ENCODE measurements around the gene ASAH2. TPM values are rescaled to one million over a fixed set of nuclear protein-coding genes. Genes with fewer than 3 reads are reported as not detected.

ASAH2 gene
- total RNA-seq: 0.21 TPM

DNA sequence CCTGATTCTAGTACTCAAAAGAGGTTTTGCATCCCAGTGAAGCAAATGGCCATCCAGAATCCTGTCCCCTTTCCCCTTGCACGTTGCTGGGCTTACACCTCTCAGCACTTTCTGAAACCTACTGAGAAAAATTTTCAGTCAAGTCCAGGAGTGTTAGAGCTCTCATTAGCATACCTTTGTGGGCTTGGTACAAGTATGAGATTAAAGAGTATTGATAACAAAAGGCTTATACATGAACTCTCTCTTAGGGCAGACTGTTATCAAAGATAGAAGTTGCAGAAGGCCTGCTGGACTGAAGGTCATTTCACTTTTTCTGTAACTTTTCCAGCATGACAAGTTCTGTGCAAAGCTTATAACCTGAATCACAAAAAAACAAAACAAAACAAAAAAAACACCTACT is at the start of gene ASAH2:
ASAH2 (minus strand) TSS at position 123 of the 400 bp plus-strand sequence. CDS start 2,906 bp downstream, outside the sequence.
- Histone ChIP-seq H3K4me1 (ENCODE audit: insufficient read depth, low read length) (no peaks in the 10 kb centered on the region), H3K4me3 (ENCODE audit: low read length) (no peak within 1 kb of the TSS), H3K27me3 (ENCODE audit: insufficient read depth, low read length) (peaks cover 4% of the 10 kb centered on the region), H3K9me3 (ENCODE audit: low read depth, low read length) (no peaks in the 10 kb centered on the region)

DNA sequence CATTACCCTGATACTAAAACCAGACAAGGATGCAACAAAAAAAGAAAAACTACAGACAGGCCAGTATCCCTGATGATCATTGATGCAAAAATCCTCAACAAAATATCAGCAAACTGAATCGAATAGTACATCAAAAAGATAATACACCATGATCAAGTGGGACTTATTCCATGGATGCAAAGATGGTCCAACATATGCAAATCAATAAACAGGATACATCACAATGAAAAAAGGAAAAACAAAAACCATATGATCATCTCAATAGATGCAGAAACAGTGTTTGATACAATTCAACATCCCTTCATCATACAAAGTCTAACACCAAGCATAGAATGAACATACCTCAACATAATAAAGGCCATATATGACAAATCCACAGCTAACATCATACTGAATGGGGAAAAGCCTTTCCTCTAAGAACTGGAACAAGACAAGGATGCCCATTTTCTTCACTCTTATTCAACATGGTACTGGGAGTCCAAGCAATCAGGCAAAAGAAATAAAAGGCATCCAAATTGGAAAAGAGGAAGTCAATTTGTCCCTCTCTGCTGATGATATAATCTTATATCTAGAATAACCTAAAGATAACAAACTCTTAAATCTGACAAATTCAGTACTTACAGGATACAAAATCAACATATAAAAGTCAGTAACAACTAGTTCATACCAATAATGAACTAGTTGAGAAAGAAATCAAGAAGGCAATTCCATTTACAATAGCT is 48.8 kb upstream of the ASAH2 start:
- H3K4me1 ChIP-seq (ENCODE audit: insufficient read depth, low read length): no peaks in the 10 kb centered on the region
- H3K4me3 ChIP-seq (ENCODE audit: low read length): no peak overlapping the region
- no peaks in the 10 kb centered on the region for H3K9me3 ChIP-seq (ENCODE audit: low read depth, low read length)
- H3K27me3 ChIP-seq (ENCODE audit: insufficient read depth, low read length): no peaks in the 10 kb centered on the region

DNA sequence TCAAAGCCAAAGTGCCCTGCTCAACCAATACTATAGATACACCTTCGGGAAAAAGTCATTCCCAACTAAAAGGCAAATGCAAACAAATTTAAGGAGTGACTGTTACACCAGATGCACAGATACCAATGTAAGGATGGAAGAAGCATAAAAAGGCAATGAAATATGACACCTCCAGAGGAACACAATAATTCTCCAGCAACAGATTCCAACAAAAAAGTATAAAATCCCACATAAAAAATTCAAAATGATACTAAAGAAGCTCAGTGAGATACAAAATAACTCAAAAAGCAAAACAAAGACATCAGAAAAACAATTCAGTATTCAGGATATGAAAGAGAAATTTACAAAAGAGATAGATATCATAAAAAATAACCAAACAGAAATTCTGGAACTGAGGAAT is 44.1 kb upstream of the ASAH2 start:
- no peaks in the 10 kb centered on the region for H3K4me1 ChIP-seq (ENCODE audit: insufficient read depth, low read length)
- no peaks in the 10 kb centered on the region for H3K9me3 ChIP-seq (ENCODE audit: low read depth, low read length)
- H3K4me3 ChIP-seq (ENCODE audit: low read length): no peak overlapping the region
- no peaks in the 10 kb centered on the region for H3K27me3 ChIP-seq (ENCODE audit: insufficient read depth, low read length)

DNA sequence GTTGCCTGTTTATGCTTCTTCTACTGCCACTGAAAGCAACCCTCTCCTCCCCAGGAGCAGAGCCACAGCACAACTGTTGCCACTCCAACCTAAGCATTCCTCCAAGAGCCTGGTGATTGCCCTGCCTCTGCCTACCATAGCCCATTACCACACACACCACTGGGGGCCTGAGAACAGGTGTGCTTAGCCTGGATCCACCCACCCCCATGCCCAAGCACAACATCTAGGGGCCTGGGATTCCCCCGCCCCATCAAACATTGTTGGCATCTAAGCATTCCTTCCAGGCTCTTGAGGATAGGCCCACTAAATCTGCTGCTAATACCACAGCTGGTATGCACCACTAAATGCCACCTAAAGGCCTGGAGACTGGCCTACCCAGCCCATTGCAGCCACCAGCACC is 43.3 kb upstream of the ASAH2 start:
- Histone ChIP-seq H3K9me3 (ENCODE audit: low read depth, low read length) (no peaks in the 10 kb centered on the region), H3K27me3 (ENCODE audit: insufficient read depth, low read length) (no peaks in the 10 kb centered on the region), H3K4me1 (ENCODE audit: insufficient read depth, low read length) (no peaks in the 10 kb centered on the region), H3K4me3 (ENCODE audit: low read length) (no peak overlapping the region)

DNA sequence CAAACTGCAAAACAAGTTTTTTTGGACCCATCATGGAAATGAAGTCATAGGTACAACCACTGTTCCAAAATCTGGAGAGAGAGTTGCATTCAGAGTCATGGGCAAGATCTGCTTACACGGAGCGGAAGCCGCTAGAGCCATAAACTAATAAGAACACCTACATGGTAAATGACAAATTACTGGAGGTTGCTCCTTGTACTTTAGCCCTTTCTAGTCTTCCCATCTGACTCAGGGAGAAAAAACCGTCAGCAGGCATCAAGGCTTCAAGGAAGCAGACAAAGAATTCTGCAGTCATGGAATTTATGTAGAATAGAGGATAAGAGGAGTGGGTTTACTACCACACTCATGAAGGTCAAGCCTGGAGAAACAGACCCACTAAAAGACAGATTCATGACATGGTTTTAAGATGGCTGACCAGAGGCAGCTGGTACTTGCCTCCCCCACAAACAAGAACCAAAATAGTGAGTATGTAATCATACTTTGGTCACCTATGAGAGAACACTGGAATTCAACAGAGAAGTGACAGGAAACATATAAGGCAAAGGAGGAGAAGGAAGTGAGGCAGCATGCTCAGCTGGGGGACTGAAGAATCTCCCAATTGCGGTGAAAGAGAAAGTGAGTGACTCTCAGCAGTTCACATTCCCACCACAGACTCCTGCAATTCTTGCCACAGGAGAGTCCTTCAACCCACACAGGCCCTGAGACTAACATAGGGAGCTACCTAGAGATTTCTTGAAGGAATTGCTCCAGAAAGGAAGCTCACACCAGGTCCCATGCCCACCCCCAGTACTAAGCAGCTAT is 42.4 kb upstream of the ASAH2 start:
- H3K4me1 ChIP-seq (ENCODE audit: insufficient read depth, low read length): no peaks in the 10 kb centered on the region
- no peaks in the 10 kb centered on the region for H3K9me3 ChIP-seq (ENCODE audit: low read depth, low read length)
- H3K4me3 ChIP-seq (ENCODE audit: low read length): no peak overlapping the region
- no peaks in the 10 kb centered on the region for H3K27me3 ChIP-seq (ENCODE audit: insufficient read depth, low read length)

DNA sequence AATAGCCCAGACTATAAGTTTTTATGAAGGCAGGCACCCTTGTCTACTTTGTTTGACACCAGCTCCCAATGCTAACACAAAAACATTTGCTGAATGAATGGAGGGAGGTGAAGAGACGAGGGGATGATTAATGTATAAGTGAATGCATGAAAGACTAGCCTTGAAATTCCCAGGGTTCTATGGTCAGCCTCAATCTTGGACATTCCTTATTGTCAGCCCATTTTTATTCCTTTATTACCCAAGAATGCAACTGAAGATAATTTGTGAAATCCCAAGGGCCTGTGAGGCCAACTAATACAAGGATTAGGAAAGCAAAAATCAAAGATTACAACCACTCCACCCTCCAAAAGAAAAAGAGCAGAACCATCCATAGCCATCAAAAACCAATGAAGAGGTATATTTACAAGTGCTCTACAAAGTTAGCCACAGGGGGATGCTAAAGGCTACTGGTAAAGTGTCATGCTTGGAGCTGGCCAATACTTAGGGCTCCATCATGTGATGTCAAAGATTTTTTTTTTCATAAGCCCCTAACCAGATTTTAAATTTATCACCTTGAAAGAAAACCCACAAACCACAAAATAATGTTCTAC is 40.0 kb upstream of the ASAH2 start:
- Histone ChIP-seq H3K9me3 (ENCODE audit: low read depth, low read length) (no peaks in the 10 kb centered on the region), H3K4me3 (ENCODE audit: low read length) (no peak overlapping the region), H3K4me1 (ENCODE audit: insufficient read depth, low read length) (no peaks in the 10 kb centered on the region)

GRCh38 chr10:50289196-50289595 is 37.9 kb upstream of the ASAH2 start:
- Histone ChIP-seq H3K27me3 (ENCODE audit: insufficient read depth, low read length) (no peaks in the 10 kb centered on the region), H3K4me1 (ENCODE audit: insufficient read depth, low read length) (no peaks in the 10 kb centered on the region), H3K4me3 (ENCODE audit: low read length) (no peak overlapping the region), H3K9me3 (ENCODE audit: low read depth, low read length) (no peaks in the 10 kb centered on the region)

More for the DNA sequence above, 40.0 kb upstream of the ASAH2 start:
- H3K27me3 ChIP-seq (ENCODE audit: insufficient read depth, low read length): no peaks in the 10 kb centered on the region

DNA sequence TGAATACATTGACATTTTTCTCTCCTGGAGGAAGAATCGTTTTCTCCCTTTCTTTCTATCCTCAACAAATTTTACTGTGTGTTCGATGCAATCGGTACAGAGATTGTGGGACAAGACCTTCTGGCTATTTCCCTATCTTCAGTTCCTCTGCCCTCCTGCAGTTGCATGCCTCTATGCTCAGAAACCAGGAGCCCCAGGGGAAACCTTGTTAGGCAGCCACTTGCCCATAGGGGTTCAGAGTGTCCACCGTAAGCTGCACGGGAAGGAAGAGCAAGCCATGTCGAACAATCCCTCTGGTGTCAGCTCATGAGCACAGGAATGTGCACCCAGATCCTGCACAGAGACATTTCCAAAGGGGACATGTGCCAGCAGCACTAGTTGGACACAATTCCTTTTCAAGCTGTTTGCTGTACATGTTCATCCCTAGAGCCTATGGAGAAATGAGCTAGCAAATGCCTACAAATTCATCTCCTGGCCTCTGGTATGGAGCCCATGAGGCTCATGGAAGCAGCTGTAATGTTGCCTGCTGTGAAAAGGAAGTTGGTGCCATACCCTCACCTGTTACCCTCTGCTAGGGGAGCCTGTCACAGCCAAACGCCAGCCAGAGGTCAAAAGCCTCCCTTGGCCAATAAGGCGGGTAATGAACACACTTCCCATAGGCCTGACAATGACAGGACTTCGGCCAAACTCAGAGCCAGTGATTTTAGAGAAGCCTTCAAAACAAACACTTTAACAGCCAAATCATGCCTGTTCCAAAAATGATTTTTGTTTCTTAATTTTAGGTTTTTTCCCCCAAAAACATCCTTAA is 35.9 kb upstream of the ASAH2 start:
- no peaks in the 10 kb centered on the region for H3K9me3 ChIP-seq (ENCODE audit: low read depth, low read length)
- H3K4me3 ChIP-seq (ENCODE audit: low read length): no peak overlapping the region
- H3K4me1 ChIP-seq (ENCODE audit: insufficient read depth, low read length): no peaks in the 10 kb centered on the region
- H3K27me3 ChIP-seq (ENCODE audit: insufficient read depth, low read length): peaks cover under 1% of the 10 kb centered on the region

DNA sequence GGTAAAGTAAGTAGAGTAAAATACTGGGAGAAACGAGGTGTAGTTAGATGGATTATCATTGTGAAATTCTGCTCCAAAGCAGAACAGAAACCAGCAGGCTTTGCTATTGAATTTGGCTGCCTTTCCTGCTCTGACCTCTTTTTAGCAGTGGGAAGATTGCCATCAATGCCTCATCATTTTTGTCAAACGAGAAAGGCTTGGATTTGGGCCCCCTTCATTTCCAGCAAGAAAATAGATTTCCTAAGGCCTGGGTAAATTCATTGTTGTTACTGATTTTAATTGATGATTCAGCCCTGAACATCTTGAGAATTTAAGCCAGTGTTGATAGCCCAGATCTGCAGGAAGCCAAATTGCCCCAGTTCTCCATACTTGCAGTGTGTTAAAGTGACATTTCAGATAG is 35.2 kb upstream of the ASAH2 start:
- Histone ChIP-seq H3K9me3 (ENCODE audit: low read depth, low read length) (no peaks in the 10 kb centered on the region), H3K4me1 (ENCODE audit: insufficient read depth, low read length) (no peaks in the 10 kb centered on the region), H3K27me3 (ENCODE audit: insufficient read depth, low read length) (peaks cover 2% of the 10 kb centered on the region), H3K4me3 (ENCODE audit: low read length) (no peak overlapping the region)

DNA sequence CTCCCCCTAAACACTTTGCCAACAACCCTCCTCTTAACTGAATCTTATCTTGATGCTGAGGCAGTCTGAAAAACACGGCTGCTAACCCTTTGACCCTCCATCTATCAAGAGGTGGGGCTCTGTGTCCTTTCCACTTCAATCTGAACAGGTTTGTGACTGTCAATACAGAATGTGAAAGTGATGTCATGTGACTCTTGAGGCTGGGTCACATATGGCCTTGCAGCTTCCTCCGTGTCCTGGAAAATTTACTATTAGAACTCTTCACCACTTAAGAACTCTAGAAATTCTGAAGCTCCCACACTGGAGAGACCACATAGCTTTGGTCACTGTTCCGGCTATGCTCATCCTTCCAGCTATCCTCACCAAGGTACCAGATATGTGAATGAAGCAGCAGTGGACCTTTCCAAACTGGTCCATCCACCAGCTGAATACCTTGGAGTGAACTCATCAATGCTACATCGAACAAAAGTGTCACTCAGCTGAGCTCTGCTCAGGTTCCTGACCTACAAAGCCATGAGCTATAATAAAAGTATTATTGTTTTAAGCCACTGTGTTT is 30.7 kb upstream of the ASAH2 start:
- Histone ChIP-seq H3K4me3 (ENCODE audit: low read length) (no peak overlapping the region), H3K4me1 (ENCODE audit: insufficient read depth, low read length) (no peaks in the 10 kb centered on the region), H3K27me3 (ENCODE audit: insufficient read depth, low read length) (peaks cover 11% of the 10 kb centered on the region), H3K9me3 (ENCODE audit: low read depth, low read length) (no peaks in the 10 kb centered on the region)

DNA sequence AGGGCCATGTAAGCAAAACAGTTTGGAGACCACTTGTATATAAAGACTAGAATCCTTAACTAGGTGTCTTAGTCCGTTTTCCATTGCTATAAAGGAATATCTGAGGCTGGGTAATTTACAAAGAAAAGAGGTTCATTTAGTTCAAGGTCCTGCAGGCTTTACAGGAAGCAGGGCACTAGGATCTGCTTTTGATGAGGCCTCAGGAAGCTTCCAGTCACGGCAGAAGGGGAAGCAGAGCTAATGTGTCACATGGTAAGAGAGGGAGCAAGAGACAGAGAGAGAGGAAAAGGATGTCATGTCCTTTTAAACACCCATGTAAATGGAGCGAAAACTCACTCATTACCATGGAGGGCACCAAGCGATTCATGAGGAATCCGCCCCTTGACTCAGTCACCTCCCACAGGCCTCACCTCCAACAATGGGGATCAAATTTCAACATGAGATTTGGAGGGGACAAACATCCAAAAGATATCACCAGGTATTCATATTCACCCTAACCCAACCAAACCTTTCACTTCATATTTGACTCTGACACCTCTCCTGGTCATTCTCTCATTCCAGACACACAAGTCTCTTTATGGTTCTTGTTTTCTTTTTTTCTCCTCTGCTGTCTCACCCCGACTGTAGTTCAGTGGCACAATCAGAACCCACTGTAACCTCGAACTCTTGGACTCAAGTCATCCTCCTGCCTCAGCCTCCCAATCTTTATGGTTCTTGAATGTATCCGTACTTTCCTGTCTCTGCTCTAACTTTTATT is 30.1 kb upstream of the ASAH2 start:
- Histone ChIP-seq H3K4me1 (ENCODE audit: insufficient read depth, low read length) (no peaks in the 10 kb centered on the region), H3K9me3 (ENCODE audit: low read depth, low read length) (no peaks in the 10 kb centered on the region), H3K4me3 (ENCODE audit: low read length) (no peak overlapping the region), H3K27me3 (ENCODE audit: insufficient read depth, low read length) (peaks cover 11% of the 10 kb centered on the region)

DNA sequence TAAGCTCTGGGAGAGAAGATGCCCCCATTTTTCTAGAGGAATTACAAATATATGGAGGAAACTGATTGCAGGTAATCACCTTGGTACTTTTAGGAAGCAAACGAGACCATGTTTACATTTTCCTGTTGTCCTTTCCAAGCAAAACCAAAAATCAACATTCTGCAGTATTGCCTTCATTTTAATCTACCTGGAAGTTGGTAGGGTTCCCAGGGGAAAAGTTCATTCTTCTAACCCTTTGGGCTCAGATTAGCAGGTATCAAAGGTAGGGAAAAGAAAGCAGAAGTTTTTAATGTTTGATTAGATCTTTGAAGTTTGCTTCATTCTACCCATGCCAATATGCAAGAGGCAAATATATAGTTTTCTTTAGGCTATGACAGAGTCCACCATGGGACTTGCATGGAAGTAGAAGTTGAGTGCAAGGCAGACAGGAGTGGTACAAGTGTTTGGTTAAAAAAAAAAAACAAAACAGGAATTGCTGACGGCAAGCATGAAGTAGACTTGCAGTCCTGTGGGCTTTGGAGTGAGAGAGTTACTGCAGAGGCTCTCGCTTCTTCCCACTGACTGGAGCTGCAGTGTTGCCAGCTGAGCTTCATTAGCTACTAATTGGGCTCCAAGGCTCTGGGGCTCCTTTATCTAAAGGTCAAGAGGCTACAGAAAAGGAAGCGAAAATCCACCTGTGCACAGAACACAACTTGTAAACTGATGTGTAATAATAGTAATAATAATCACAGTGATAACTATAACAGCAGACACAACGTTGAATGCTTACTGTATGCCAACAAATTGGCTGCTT is 28.9 kb upstream of the ASAH2 start:
- Histone ChIP-seq H3K4me3 (ENCODE audit: low read length) (no peak overlapping the region), H3K27me3 (ENCODE audit: insufficient read depth, low read length) (peaks cover 14% of the 10 kb centered on the region), H3K9me3 (ENCODE audit: low read depth, low read length) (no peaks in the 10 kb centered on the region), H3K4me1 (ENCODE audit: insufficient read depth, low read length) (no peaks in the 10 kb centered on the region)

DNA sequence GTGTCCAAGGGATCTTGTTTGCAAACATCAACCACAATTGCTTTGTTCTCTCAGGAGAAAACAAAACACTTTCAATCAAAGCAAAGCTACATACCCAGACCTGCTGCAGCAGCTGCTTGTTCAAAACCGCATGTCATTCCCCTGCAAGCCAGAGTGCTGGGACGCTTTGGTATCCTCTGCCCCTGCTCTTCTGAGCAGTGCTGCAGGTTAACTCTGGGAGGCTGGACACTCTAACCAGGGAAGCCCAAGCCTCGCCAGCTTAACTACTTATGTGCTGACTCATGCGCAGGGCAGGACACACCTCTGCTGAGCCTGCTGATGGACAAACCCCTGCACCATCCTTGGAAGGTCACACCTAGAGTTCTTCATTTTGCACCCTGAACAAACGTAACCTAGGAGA is 28.2 kb upstream of the ASAH2 start:
- no peak overlapping the region for H3K4me3 ChIP-seq (ENCODE audit: low read length)

More for the DNA sequence above, 28.2 kb upstream of the ASAH2 start:
- H3K9me3 ChIP-seq (ENCODE audit: low read depth, low read length): no peaks in the 10 kb centered on the region
- H3K4me1 ChIP-seq (ENCODE audit: insufficient read depth, low read length): no peaks in the 10 kb centered on the region
- peaks cover 14% of the 10 kb centered on the region for H3K27me3 ChIP-seq (ENCODE audit: insufficient read depth, low read length)
